ENCODE data around the gene TPPP.

TPPP gene

DNA sequence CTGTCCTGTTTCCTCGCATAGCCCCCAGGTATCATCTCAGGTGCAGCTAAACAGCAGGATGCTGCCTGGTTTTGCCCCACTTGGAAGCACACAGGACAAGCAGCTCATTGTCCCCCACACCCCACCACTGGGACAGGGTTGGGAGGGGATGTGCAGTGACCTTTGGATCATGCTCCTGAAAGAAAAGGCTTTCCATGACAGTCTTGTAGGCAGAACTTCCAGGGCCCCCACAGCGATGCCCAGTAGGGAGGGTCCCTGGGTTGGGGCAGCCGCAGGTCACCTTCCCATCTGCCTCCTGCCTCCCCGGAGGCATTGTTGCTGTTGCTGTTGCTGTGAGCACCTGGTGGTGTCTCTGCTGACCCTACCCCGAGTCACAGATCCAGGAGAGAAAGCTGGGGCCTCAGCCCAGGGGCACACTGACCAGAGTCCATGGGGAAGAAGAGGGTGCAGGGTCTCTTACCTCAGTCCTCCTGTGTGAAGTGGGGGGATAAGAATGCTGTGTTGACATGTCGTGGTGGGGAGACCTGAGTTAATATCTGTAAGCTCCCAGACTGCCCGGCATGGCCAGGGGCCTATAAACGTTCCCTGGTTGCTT is 72.5 kb downstream of the TPPP start:
- no peak overlapping the region for H3K4me3 ChIP-seq (ENCODE audit: low read depth, low read length)
- TF ChIP-seq CTCF (IDR thresholded peaks at IDR 0.05; ENCODE audit: low read depth, low read length) = no peak

DNA sequence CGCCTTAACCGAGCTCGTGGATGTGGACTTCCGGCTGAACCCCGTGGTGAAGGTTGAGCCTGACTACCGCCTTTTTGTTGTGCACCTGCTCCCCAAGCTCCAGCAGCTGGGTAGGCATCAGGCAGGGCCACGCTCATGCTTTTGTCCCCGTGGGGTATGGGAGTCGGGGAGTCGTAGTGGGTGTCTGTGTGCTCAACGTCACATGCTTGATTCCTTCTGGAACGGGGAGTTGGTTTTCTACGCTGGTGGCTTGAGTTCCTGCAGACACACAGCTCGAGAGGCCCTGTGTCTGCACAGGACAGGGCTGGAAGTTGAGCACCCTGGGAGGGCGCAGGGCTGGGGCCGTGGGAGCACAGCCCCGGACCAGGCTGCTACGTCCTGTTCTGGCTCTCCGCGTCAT is 73.0 kb downstream of the TPPP start:
- no peak for TF ChIP-seq CTCF (IDR thresholded peaks at IDR 0.05; ENCODE audit: low read depth, low read length)
- H3K4me3 ChIP-seq (ENCODE audit: low read depth, low read length) = no peak overlapping the region

DNA sequence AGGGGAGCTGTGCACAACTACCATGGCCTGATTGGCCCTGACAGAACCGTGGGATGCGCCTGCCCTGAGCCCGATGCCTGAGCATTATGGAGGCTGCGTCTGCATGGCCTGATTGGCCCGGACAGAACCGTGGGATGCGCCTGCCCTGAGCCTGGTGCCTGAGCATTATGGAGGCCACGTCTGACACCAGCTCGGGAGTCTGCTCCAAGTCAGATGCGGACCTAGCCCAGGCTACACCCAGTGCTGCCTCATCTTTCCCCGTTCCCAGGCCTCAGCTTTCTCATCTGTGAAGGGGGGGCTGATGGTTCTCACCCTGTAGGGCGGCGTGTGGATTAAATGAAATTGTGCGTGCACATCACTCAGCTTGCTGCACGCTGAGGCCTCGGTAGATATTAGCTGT is 73.7 kb downstream of the TPPP start:
- TF ChIP-seq CTCF (IDR thresholded peaks at IDR 0.05; ENCODE audit: low read depth, low read length) = no peak
- no peak overlapping the region for H3K4me3 ChIP-seq (ENCODE audit: low read depth, low read length)

DNA sequence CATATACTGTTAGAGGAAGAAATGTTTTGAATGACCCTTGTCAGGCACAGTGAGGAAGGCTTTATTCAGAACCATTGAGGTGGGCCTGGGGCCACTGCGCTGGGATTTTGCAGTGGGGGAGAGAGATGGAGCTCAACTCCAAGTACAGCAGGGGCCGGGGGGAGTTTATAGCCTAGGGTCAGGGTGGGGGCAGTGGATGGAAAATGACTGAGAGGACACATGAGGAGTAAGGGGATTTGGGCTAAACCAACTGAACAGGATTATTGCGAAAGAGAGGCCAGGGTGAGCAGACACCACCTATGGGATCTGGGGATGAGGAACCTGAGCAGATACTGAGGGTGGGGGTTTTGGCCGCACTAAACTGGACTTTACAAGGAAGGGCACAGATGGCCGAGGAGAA is 74.7 kb downstream of the TPPP start:
- TF ChIP-seq CTCF (IDR thresholded peaks at IDR 0.05; ENCODE audit: low read depth, low read length) = no peak

GRCh38 chr5:617896-618295 is 75.3 kb downstream of the TPPP start:
- H3K4me3 ChIP-seq (ENCODE audit: low read depth, low read length) = no peak overlapping the region
- no peak for TF ChIP-seq CTCF (IDR thresholded peaks at IDR 0.05; ENCODE audit: low read depth, low read length)

More for the DNA sequence above, 74.7 kb downstream of the TPPP start:
- no peak overlapping the region for H3K4me3 ChIP-seq (ENCODE audit: low read depth, low read length)

- no peak for TF ChIP-seq CTCF (IDR thresholded peaks at IDR 0.05; ENCODE audit: low read depth, low read length)
- no peak overlapping the region for H3K4me3 ChIP-seq (ENCODE audit: low read depth, low read length)
Measured at GRCh38 chr5:616484-617039, 76.6 kb downstream of the TPPP start.

GRCh38 chr5:612498-613424 is 80.4 kb downstream of the TPPP start:
- TF ChIP-seq CTCF (IDR thresholded peaks at IDR 0.05; ENCODE audit: low read depth, low read length) = no peak
- peak overlapping the region; percentile 73 for H3K4me3 ChIP-seq (ENCODE audit: low read depth, low read length)

Data from WI38 (cell line).